Activated CD4-positive, CD25-positive, alpha-beta regulatory T cell treated with anti-CD3 and anti-CD28 coated beads, Interleukin-2, amount 50 U/mL, for 72 hours (primary cell): Measurements from ENCODE around the gene ZNF580.

ENCODE experiments used
- DNase-seq: peaks from one replicate; pipeline ENCODE4 v3.0.0; 2021

ZNF580 gene

DNA sequence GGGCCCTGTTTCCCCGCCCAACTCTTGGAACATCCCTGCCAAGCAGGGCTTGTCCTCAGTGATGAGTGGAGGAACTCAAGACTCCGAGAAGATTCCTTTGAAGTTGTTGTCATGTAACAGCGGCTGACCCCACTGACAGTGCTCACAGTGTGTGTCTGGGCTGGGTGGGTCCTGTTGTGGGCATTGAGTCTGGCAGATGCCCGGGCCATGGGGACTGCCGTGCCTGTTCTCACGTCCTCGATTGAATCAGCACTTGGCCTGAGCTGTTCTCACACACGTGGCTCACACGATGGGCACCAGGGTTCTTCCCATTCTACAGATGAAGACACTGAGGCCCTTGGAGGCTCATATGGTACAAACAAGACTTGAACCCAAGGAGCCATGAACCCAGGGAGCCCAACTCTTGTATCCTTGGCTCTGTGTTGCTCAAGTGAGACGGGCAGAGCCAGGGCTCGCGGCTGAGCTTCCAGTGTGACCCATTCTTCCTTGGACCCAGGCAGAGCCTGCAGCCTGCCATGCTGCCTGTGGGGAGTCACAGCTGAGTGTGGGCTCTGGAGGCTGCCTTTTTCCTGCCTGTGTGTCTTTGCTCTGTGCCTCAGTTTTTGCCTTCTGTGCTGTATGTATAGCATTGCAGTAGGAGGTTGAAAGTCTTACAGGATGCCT is 25.7 kb downstream of the ZNF580 start:
- DNase-seq: no peak

DNA sequence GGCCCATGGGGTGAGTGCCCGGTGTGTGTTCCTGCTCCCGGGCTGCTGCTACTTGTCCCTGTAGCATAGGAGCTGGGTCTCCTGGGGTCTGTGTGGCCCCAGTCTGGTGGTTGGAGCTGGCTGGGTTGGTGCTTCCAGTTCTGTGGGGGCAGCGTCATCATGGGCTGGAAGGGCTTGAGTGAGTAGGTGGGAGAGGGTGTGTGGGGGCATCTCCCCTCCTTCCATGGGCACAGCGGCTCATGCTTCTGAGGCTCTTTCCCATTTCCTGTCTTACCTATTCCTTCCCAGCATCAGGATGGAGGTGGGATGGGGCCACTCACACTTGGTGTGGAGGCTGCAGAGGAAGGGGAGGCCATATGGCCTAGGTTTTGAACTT is 26.2 kb downstream of the ZNF580 start:
- DNase-seq: no peak

DNA sequence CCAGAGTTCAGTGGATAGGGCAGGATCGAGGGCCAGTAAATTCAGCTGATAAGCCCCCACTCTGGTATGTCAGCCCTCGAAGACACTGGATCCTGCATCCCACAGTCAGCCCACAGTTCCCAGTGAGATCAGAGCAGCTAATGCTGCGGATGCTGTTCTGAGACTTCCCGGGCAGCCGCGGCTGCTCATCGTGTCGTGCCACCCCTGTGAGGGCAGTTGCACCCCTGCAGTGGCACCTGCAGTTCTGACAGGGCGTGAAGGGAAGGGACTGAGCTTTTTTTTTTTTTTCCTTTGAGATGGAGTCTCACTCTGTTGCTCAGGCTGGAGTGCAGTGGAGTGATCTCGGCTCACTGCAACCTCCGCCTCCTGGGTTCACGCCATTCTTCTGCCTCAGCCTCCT is 26.7 kb downstream of the ZNF580 start:
- no peak for DNase-seq

DNA sequence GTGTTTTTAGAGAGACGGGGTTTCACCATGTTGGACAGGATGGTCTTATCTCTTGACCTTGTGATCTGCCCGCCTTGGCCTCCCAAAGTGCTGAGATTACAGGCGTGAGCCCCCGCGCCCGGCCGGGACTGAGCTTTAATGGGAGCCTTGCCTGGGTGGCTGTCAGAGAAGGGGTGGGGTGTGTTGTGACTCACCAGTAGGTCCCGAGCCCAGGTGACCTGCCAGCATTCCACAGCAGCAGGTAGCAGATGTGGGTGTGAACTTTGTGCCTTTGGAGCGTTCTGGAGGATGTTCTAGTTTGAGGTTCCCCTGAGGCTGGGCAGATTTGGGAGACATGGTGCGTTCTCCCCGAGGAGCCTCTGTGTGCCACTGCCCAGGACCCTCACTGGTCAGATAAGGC is 27.2 kb downstream of the ZNF580 start:
- no peak for DNase-seq

DNA sequence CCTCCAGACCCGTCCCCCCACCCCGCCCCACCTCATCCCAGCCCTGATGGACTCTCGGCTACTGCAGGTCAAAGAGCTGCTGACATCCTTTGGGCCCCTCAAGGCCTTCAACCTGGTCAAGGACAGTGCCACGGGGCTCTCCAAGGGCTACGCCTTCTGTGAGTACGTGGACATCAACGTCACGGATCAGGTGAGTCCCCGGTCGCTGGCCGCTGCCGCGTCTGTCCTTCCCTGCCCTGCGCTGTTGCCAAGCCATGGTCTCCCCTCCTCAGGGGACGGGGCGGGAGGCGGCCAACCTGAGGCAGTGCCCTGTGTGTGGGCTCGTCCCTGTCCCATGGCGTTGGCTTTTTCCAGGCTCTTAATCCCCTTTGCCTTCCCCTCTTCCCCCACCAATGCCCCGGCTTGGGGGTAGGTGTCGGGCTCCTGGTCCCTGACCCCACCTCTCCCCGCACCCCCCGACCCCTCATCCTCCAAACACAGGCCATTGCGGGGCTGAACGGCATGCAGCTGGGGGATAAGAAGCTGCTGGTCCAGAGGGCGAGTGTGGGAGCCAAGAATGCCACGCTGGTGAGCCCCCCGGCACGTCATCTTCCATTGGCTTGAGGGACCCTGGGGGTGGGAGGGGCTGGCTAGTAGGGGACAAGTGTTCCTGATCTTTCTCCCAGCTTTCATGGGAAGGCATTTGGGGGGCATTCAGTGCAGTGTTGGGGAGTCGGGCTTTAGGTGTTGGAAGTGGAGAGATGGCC is 28.0 kb downstream of the ZNF580 start:
- DNase-seq: no peak

DNA sequence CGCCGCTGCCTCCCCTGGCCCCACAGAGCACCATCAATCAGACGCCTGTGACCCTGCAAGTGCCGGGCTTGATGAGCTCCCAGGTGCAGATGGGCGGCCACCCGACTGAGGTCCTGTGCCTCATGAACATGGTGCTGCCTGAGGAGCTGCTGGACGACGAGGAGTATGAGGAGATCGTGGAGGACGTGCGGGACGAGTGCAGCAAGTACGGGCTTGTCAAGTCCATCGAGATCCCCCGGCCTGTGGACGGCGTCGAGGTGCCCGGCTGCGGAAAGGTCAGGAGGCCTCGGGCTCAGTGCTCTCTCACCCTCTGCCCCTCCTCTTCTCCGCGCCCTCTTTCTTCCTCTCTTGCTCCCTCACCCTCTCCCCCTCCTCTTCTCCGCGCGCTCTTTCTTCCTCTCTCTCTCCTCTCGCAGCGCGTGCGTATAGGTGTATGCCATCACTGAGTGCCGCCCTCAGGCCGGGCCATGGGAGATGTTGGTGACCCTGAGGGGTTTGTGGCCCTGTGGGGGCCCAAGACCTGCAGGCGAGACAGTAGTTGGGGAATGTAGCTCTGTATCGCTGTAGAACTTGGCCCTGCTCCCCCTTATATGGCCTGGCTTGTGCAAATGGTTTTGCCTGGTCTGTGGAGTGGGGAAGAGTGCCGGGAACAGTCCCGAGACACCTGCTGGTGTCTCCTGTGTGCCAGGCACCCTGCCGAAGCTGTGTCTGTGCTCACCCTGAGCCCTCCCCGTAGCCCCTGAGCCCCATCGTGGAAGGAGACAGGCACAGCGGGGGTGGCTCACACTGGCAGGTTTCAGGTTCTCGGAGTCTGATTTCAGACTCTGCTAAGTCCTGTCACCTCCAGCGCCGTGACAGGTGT is 28.8 kb downstream of the ZNF580 start:
- DNase-seq: no peak

DNA sequence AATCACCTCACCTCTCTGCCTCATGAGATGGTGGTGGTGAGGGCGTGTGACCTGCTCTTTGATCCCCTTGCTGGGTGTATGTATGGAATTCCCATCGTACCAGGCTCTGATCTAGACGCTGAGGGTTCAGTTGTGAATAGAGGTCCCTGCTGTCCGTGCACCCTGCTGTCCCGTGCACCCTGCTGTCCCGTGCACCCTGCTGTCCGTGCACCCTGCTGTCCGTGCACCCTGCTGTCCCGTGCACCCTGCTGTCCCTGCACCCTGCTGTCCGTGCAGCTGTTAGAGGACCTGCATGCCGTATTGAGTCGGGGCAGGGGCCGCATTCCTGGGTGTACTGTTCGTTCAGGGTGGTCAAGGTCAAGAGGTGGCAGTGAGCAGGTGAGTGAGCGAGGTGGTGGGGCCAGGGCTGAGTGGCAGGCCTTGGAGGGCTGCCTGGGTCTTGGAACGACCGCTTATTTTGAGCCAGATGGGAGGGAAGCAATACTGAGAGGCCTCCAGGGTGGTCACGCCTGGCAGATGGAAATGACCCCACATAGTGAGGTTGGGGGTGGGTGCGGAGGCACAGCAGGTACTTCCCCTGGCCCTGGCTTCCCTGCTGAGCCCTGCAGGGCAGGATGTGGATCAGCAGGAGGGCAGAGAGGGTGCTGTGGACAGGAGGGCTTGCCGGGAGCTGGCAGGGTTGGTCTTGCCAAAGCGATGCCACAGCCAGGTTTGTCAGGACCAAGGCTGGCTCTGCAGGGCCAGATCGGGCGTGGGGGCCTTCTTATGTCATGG is 29.7 kb downstream of the ZNF580 start:
- no peak for DNase-seq

DNA sequence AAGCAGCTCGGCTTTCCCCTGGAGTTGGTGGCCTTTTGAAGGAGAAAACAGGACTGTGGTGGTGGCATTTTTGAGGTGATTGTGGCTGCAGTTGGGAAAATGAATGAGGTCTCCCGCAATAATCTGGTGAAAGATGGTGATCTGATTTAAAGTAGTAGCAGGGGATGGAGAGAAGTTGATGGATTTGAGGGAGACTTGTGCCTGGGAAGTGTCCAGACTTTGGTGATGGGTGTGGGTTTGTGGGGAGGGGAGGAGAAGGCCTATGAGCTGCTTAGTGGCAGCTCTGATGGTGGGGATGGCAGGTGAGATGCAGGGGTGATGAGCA is 30.2 kb downstream of the ZNF580 start:
- DNase-seq: no peak

DNA sequence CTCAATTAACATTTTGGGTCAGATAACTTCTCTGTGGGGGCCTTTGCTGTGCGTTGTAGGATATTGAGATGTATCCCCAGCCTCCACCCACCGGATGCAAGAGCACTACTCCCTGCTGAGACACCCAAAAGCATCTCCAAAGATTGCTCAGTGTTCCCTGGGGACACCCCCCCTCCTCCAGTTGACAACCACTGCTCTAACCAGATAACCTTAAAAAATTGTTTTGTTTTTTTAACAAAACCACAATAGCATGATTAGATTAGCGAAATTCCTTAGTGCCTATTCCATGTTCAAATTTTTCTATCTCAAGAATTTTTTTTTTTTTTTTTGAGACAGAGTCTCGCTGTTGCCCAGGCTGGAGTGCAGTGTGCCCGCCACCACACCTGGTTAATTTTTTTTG is 31.6 kb downstream of the ZNF580 start:
- DNase-seq: no peak

DNA sequence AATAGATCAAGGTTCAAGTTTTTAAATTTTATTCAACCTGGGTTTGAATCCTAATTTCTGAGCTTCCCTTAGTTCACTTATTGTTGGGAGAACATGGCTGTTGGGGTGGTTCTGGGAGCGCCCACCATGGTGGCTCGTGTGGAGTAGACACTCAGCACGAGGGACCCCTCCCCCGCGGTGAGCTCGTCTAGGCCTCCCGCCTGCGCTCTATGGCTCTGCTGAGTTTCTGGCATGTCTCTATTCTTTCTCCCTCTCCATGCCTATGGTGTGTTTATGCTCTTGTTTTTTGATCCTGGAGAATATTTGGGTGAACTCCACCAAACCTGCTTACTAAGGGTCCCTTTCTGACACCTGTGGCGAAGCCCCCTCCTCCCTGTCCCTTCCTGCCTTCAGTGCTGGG is 32.7 kb downstream of the ZNF580 start:
- no peak for DNase-seq

DNA sequence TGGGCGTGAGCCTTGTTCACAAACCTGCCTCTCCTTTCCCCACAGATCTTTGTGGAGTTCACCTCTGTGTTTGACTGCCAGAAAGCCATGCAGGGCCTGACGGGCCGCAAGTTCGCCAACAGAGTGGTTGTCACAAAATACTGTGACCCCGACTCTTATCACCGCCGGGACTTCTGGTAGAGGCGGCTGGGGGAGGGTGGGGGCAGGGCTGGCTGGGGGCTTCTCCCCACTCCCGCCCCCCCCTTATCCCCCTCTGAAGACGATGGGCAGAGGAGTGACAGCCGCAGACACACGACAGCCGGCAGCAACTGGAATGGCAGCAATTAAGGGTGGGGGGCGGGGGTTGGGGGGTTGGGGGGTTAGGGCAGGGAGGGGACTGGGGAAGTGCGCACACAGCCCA is 33.1 kb downstream of the ZNF580 start:
- DNase-seq: no peak

DNA sequence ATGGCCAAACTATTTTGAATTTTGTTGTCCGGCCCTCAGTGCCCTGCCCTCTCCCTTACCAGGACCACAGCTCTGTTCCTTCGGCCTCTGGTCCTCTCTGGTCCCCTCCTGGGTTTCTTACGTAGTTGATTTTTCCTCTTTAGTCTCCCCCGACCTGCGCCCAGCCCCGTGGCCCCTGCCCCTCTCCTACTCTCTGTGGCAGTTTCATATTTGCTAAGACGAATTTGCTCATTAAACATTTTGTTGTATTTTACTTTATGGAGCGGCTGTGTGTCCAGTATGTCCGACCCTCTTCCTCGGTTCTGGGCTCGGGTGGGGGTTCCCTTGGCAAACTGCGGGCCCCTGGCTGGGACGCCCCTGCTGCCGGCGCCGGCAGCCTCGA is 33.6 kb downstream of the ZNF580 start:
- no peak for DNase-seq

DNA sequence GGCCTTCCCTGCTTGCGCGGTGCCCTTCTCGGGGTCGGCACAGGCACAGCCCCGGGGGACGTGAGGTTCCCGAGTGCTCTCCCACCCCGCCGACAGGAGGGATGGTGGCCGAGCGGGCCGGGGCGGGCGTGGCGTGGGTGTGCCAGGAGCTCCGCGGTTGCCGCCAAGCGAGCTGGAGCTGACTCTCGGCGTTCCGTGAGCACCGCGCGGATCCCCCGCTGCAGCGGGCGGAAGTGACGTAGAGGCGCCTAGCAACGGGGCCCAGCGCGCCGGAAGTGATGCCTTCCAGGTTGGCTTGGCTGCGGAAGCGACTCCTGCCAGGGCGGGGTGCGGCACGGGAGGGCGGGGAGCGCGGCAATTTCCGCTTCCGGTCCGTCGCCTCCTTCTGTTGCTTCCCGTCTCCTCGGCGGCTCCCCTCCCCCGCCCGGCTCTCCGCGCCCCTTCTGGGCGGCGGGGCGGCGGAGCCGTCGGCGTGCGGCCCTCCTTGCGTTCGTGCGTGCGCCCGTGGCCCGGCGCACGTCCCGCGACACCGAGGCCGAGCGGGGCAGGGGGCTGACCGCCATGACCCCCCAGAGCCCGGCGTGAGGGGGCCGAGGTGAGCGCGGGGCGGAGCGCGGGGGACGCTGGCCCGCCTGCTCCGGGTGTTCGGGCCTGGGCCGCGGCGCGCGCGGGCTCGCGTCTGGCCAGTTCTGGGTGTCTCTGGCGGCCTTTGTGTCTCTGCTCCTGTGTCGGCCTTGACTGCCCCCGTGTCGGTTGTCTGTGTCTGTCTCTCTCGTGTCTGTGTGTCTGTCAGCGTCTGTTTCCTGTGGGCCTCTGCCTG is 34.2 kb downstream of the ZNF580 start, which contains the start of gene EPN1:
TSS of gene EPN1 (plus strand) at position 386 of the 820 bp plus-strand sequence. CDS start 3,402 bp downstream, outside the sequence.
- DNase-seq: peak; percentile 95

DNA sequence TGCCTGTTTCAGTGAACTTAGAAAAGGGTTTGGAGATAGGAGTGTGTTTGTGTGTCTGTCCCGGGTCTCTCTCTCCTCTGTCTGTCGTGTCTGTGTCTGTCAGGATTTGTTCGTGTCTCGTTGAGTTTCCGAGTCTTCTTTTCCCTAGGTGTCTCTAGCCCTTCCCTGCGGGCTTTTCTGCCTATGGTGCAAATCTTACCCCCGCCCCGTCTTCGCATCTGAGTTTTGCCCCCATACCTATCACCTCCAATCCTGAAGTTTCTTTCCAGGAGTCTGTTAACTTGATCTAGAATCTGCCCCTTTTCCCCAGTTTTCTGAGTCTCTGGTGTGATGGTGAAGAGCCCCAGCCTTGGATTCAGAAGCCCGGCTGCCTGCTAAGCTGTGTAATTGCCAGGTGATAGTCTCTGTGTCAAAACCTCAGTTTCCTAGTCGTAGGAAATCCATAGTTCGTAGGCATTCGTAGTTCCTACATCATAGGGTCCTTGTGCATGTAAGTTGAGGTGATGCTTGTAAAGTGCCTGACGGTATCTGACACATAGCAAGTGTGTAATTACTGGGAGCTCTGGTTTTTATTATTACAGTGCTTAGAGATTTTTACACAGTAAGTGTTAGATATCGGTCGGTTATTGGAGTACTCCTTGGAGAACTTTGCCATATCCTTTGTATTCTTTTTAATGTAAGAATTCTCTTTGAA is 35.0 kb downstream of the ZNF580 start:
- DNase-seq: no peak

DNA sequence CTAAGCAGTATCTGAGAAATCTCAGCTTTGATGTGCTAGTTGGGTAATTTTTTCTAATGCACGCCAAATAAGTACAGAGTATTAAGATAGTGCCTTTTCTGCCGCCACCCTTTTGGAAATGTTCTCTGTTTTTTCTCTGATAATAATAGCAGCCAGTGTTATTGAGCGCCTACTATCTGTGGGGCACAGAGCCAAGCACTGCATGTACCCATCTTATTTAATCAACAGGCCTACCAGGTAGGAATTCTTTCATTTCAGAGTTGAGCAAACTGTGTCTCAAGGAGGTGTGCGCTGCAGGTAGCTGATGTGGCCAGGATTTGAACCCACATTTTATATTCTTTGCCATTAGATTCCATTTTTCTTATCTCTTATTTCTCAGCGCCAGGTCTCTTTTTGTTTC is 35.6 kb downstream of the ZNF580 start:
- no peak for DNase-seq

DNA sequence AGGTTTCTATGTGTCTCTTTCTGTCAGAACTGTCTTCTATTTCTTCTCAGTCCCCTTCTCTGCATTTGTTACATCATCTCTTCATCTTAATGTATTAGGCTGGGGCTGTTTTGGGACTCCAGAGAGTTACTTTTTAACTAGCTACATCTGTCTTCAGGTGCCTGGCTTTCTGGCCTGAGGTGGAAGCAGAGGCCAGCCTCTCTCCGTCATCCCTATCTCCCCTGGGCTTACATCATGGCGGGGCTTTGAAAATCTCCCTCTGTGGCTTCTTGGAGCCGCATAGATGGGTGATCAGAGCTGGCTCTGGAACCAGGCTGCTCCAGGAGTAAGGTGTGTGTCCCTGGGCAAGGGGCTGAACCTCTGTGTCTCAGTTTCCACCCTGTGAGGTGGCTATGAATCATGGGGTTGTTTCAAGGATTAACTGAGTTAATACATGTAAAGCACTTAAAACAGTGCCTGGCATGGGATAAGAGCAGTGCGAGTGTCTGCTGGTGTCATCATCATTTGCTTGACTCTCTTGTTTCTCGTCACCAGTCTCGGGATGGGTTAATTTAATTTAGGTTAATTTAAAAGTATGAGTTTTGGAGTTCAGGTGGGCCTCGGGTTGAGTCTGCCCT is 36.2 kb downstream of the ZNF580 start:
- no peak for DNase-seq

DNA sequence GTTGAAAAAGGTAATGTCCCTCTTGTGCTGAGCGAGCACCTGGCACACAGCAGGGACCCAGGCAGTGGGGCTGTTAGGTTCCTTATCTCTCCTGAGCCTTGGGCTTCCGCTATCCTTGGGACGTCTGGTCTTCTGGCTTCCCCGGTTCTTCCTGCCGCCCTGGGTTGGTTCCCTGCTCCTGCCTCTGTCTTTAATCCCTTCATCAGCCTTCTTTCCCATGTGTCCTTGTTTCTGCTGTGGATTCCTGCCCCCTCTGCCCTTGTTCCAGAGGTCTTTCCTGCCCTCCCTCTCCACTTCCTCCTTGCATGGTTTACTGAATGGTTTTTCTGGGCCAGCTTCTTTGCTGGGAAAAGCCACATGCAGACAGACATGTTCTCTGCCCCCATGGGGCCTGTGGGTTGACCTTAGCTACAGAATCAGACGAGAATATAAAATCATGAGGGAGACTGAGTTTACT is 36.8 kb downstream of the ZNF580 start:
- no peak for DNase-seq

DNA sequence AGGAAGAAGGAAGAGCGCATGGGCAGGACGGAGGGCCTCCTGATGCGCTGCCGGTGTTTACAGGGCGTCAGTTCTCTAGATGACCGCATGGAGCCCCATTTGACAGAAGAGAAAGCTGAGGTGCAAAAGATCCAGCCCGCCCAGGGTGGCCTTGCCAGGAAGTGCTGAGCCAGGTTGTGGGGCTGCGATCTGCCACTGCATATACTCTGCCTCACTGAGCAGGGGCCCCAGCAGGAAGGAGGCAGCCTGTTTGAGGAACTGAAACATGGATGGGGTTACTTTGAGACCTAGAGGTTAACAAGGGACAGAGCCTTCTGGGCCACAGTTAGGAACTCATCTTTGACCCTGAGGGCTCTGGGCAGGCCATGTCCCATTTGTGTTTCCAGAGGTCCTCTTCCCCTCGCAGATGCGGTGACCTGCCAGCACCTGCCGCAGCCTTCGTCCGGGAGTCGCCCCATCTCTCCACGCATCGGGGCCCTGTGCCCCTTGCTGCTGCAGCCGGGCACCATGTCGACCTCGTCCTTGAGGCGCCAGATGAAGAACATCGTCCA is 37.4 kb downstream of the ZNF580 start:
- DNase-seq: no peak

DNA sequence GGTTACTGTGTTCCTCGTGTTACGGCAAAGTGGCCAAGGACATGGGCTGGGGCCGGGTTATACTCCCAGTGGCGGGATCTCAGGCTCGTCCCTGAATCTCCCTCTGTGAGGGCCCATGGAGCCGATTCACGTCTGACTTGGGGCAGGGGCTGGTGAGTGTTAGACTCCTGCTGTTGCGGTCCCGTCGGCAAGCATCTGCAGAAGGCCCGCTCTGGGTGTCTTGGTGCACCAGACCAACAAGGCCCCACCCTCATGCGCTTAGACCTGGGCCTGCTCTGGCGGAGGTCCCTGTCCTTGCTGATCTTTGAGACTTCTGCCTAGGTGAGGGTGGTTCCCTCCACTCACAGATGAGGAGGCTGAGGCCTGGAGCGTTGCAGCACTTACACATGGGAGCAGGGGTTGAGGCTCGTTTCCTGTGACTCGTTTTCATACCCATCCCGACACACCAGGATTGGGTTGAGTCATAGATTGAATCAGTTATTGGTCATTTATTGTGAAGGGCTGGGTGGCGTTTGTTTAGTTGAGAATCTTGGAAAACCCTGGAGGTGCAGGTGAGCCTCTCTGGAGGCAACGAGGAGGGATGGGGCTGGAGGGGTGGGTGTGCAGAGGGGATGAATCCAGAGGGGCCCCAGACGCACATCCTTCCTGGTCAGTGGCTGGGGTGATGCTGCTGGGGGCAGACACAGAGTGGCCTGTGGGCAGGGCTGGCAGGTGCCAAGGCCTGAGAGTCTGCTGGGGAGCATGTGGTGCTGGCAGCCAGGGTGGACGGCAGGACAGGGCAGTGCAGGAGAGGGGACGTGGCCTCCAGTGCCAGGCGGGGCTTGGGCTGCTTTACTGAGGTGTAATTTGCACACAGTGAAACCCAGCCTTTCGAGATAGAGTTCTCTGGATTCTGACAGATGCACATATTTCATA is 38.8 kb downstream of the ZNF580 start:
- no peak for DNase-seq
